Neural cell (in vitro differentiated cells): ENCODE results near the gene ACYP1. TPM values are rescaled to one million over a fixed set of nuclear protein-coding genes. Genes with fewer than 3 reads are reported as not detected.

Experiments used
- H2AFZ ChIP-seq: fragments of 200-600, 300-800 bp; sonication (generic), shearing (Covaris generic); 2 replicates; pipeline ENCODE4 v1.6.0; 2014; ENCODE audit warnings: low read depth, mild to moderate bottlenecking, antibody characterized with exemption, low read length, moderate library complexity
- H3F3A ChIP-seq: fragments of 200-600 bp; shearing (Covaris generic); 2 replicates; pipeline ENCODE4 v1.6.1; 2016; ENCODE audit warnings: mild to moderate bottlenecking, moderate library complexity, mixed read lengths, antibody characterized with exemption, low read length; ENCODE audit not compliant: insufficient read depth, poor library complexity, severe bottlenecking
- H3K27ac ChIP-seq: fragments of 200-600, 300-800 bp; sonication (generic), shearing (Covaris generic); 2 replicates; pipeline ENCODE4 v1.5.1; 2014; ENCODE audit warnings: mild to moderate bottlenecking, low read length, moderate library complexity
- H3K27me3 ChIP-seq: fragments of 300-800, 200-600 bp; sonication (generic), shearing (Covaris generic); 2 replicates; pipeline ENCODE4 v1.6.0; 2014; ENCODE audit warnings: mild to moderate bottlenecking, low read depth, low read length, moderate library complexity; ENCODE audit not compliant: insufficient read depth
- H3K36me3 ChIP-seq: fragments of 300-800, 200-600 bp; sonication (generic), shearing (Covaris generic); 2 replicates; pipeline ENCODE4 v1.5.1; 2014; ENCODE audit warnings: mild to moderate bottlenecking, antibody characterized with exemption, low read length, moderate library complexity; ENCODE audit not compliant: insufficient read depth
- H3K4me2 ChIP-seq: fragments of 300-800, 200-600 bp; sonication (generic), shearing (Covaris generic); 2 replicates; pipeline ENCODE4 v1.6.0; 2014; ENCODE audit warnings: mild to moderate bottlenecking, low read length
- H3K4me3 ChIP-seq: fragments of 300-800, 200-600 bp; sonication (generic), shearing (Covaris generic); 2 replicates; pipeline ENCODE4 v1.5.1; 2014; ENCODE audit warnings: mild to moderate bottlenecking, low read length, moderate library complexity
- H3K79me2 ChIP-seq: fragments of 200-600 bp; shearing (Covaris generic); replicated peaks from 2 replicates; pipeline ENCODE4 v1.6.0; 2014; ENCODE audit warnings: mild to moderate bottlenecking, low read length, moderate library complexity; ENCODE audit not compliant: insufficient read depth
- H3K9ac ChIP-seq: fragments of 300-800, 200-600 bp; sonication (generic), shearing (Covaris generic); 2 replicates; pipeline ENCODE4 v1.6.1; 2016; ENCODE audit warnings: mild to moderate bottlenecking, low read length, mixed read lengths
- H3K9me2 ChIP-seq: fragments of 200-600 bp; shearing (Covaris generic); 2 replicates; pipeline ENCODE4 v1.6.1; 2016; ENCODE audit warnings: mild to moderate bottlenecking, low read length, mixed read lengths; ENCODE audit not compliant: insufficient read depth
- H3K9me3 ChIP-seq: fragments of 200-600, 300-800 bp; sonication (generic), shearing (Covaris generic); 2 replicates; pipeline ENCODE4 v1.6.1; 2016; ENCODE audit warnings: mild to moderate bottlenecking, mixed run types, low read length, moderate library complexity, mixed read lengths
- H4K20me1 ChIP-seq: fragments of 200-600 bp; shearing (Covaris generic); 2 replicates; pipeline ENCODE4 v1.6.1; 2016; ENCODE audit warnings: mild to moderate bottlenecking, mixed run types; ENCODE audit not compliant: insufficient read depth
- EP300 ChIP-seq: fragments of 450-650 bp; conservative IDR thresholded peaks from 2 replicates; pipeline ENCODE4 v1.6.1; 2014; ENCODE audit warnings: antibody characterized with exemption, mild to moderate bottlenecking, moderate library complexity; ENCODE audit not compliant: poor library complexity, severe bottlenecking
- RAD21 ChIP-seq: fragments of 450-650 bp; conservative IDR thresholded peaks from 2 replicates; pipeline ENCODE4 v1.6.1; 2014; ENCODE audit warnings: antibody characterized with exemption, mild to moderate bottlenecking, moderate library complexity
- SMC3 ChIP-seq: fragments of 450-650 bp; conservative IDR thresholded peaks from 2 replicates; pipeline ENCODE4 v1.6.1; 2014; ENCODE audit warnings: antibody characterized with exemption, mild to moderate bottlenecking, moderate library complexity; ENCODE audit not compliant: poor library complexity
- TAF1 ChIP-seq: IDR thresholded peaks from 2 replicates; pipeline ENCODE4 v1.6.1; 2012; ENCODE audit warnings: low read depth
- polyA plus RNA-seq: library from polyadenylated mRNA; depleted of rRNA; stranded (reverse); fragments of >200 nt; gene quantifications from 2 replicates; pipeline ENCODE4 v1.2.3, GENCODE V29; 2014
- TF ChIP-seq, protein P1 (sequence below): IDR thresholded peaks from 2 replicates; pipeline ENCODE4 v1.6.1; 2012; ENCODE audit warnings: borderline replicate concordance
- TF ChIP-seq, protein P2 (sequence below): fragments of 450-650 bp; IDR thresholded peaks from 2 replicates; pipeline ENCODE4 v1.5.1; 2014; ENCODE audit warnings: antibody characterized with exemption, mild to moderate bottlenecking, moderate library complexity; ENCODE audit not compliant: poor library complexity, severe bottlenecking

The ACYP1 gene
- polyA plus RNA-seq, 1 donor from 2014 or later, result 143 TPM

- no peaks in the 10 kb centered on the region for H4K20me1 ChIP-seq
- H2AFZ ChIP-seq, result no peak overlapping the region
- H3K36me3 ChIP-seq, result no peaks in the 10 kb centered on the region
- no peaks in the 10 kb centered on the region for H3K79me2 ChIP-seq
- TF ChIP-seq EP300 (no peak), TAF1 (no peak)
- TF ChIP-seq, protein P1, sequence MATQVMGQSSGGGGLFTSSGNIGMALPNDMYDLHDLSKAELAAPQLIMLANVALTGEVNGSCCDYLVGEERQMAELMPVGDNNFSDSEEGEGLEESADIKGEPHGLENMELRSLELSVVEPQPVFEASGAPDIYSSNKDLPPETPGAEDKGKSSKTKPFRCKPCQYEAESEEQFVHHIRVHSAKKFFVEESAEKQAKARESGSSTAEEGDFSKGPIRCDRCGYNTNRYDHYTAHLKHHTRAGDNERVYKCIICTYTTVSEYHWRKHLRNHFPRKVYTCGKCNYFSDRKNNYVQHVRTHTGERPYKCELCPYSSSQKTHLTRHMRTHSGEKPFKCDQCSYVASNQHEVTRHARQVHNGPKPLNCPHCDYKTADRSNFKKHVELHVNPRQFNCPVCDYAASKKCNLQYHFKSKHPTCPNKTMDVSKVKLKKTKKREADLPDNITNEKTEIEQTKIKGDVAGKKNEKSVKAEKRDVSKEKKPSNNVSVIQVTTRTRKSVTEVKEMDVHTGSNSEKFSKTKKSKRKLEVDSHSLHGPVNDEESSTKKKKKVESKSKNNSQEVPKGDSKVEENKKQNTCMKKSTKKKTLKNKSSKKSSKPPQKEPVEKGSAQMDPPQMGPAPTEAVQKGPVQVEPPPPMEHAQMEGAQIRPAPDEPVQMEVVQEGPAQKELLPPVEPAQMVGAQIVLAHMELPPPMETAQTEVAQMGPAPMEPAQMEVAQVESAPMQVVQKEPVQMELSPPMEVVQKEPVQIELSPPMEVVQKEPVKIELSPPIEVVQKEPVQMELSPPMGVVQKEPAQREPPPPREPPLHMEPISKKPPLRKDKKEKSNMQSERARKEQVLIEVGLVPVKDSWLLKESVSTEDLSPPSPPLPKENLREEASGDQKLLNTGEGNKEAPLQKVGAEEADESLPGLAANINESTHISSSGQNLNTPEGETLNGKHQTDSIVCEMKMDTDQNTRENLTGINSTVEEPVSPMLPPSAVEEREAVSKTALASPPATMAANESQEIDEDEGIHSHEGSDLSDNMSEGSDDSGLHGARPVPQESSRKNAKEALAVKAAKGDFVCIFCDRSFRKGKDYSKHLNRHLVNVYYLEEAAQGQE, result no peak
- TF ChIP-seq, protein P2, sequence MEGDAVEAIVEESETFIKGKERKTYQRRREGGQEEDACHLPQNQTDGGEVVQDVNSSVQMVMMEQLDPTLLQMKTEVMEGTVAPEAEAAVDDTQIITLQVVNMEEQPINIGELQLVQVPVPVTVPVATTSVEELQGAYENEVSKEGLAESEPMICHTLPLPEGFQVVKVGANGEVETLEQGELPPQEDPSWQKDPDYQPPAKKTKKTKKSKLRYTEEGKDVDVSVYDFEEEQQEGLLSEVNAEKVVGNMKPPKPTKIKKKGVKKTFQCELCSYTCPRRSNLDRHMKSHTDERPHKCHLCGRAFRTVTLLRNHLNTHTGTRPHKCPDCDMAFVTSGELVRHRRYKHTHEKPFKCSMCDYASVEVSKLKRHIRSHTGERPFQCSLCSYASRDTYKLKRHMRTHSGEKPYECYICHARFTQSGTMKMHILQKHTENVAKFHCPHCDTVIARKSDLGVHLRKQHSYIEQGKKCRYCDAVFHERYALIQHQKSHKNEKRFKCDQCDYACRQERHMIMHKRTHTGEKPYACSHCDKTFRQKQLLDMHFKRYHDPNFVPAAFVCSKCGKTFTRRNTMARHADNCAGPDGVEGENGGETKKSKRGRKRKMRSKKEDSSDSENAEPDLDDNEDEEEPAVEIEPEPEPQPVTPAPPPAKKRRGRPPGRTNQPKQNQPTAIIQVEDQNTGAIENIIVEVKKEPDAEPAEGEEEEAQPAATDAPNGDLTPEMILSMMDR, result no peak
- H3K9me2 ChIP-seq, result no peaks in the 10 kb centered on the region
- no peak overlapping the region for H3K4me2 ChIP-seq
- H3K4me3 ChIP-seq, result no peak overlapping the region
- H3K27me3 ChIP-seq, result no peaks in the 10 kb centered on the region
- H3K27ac ChIP-seq, result no peak overlapping the region
- no peaks in the 10 kb centered on the region for H3K9me3 ChIP-seq
- H3K9ac ChIP-seq, result no peak overlapping the region
- H3F3A ChIP-seq, result no peaks in the 10 kb centered on the region
These were observed 31.9 kb upstream of the ACYP1 start for GRCh38 chr14:75095690-75096089.

DNA sequence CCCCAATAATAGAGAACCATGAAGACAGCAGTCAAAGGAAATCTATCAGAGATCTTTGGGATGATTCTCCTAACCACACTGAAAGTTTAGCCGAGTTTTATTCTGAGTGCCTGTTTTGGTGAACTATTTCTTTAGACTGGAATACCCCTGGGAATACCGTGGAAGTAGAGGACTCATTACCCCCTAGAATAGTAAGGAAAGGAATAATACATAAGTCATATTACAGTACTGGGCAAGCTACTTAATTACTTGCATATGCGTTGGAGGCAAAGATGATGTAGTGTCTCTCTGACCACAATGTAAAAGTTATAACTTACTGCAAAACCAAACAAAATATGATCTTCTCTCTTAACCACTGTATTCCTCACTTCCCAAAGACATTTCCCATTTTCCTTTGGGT is 31.1 kb upstream of the ACYP1 start:
- Histone ChIP-seq H3K36me3 (no peaks in the 10 kb centered on the region), H3K4me2 (no peak overlapping the region)

More for the DNA sequence above, 31.1 kb upstream of the ACYP1 start:
- H2AFZ ChIP-seq, result no peak overlapping the region
- no peaks in the 10 kb centered on the region for H3K27me3 ChIP-seq
- H3K79me2 ChIP-seq, result no peaks in the 10 kb centered on the region
- H3K4me3 ChIP-seq, result no peak overlapping the region
- H3F3A ChIP-seq, result no peaks in the 10 kb centered on the region
- H3K27ac ChIP-seq, result no peak overlapping the region
- no peaks in the 10 kb centered on the region for H3K9me3 ChIP-seq
- no peak overlapping the region for H3K9ac ChIP-seq
- TF ChIP-seq, protein P1, result no peak
- no peak for TF ChIP-seq RAD21
- no peak for TF ChIP-seq SMC3
- H3K9me2 ChIP-seq, result no peaks in the 10 kb centered on the region
- no peaks in the 10 kb centered on the region for H4K20me1 ChIP-seq
